Retinal pigment epithelial cell (primary cell): Measurements from ENCODE around the gene TMEM163.

ENCODE experiments used
- DNase-seq: peaks from one replicate; pipeline ENCODE4 v3.0.0-alpha.2; 2010; ENCODE audit warnings: low read depth
- H3K4me3 ChIP-seq: 2 replicates; pipeline ENCODE4 v1.5.1; 2011; ENCODE audit warnings: mild to moderate bottlenecking, low read length, control low read depth, moderate library complexity
- CTCF ChIP-seq: conservative IDR thresholded peaks from 2 replicates; pipeline ENCODE4 v1.5.1; 2011; ENCODE audit warnings: low read depth, low read length, control low read depth, inconsistent platforms

TMEM163 gene

GRCh38 chr2:134465228-134466105, 253.3 kb downstream of the TMEM163 start:
- DNase-seq = no peak
- TF ChIP-seq CTCF = no peak
- no peak overlapping the region for H3K4me3 ChIP-seq

GRCh38 chr2:134463699-134464022, 255.1 kb downstream of the TMEM163 start:
- no peak overlapping the region for H3K4me3 ChIP-seq
- TF ChIP-seq CTCF = no peak
- no peak for DNase-seq

- H3K4me3 ChIP-seq = no peak overlapping the region
- DNase-seq = no peak
- TF ChIP-seq CTCF = no peak
Measured at GRCh38 chr2:134462791-134463698, 255.8 kb downstream of the TMEM163 start.

- DNase-seq = no peak
- no peak overlapping the region for H3K4me3 ChIP-seq
- TF ChIP-seq CTCF = no peak
Measured at GRCh38 chr2:134462275-134462674, 256.5 kb downstream of the TMEM163 start.

- no peak for TF ChIP-seq CTCF
- no peak for DNase-seq
Measured at GRCh38 chr2:134461511-134461910, 257.3 kb downstream of the TMEM163 start.

GRCh38 chr2:134460583-134460998, 258.2 kb downstream of the TMEM163 start:
- no peak overlapping the region for H3K4me3 ChIP-seq
- peak; percentile 77 for TF ChIP-seq CTCF
- peak; percentile 24 for DNase-seq

More at GRCh38 chr2:134461511-134461910, 257.3 kb downstream of the TMEM163 start:
- no peak overlapping the region for H3K4me3 ChIP-seq
